CD4-positive, alpha-beta T cell treated with Interleukin-12 subunit alpha and Interleukin-12 subunit beta, for 1 hour (primary cell): ENCODE data around the gene SETD4.
"Not testable (repeated sequence)": the region's sequence is repeated elsewhere in the genome, so short reads cannot be mapped to it uniquely, and the experiment has no call there.

ENCODE experiments used
- DNase-seq: peaks from one replicate; pipeline ENCODE4 v3.0.0-alpha.2; 2020

Gene SETD4

GRCh38 chr21:36060159-36060921 is at the start of gene SETD4:
SETD4 (minus strand) TSS chr21:36060526; CDS start chr21:36058888, 1,638 bp downstream.
- peak; percentile 92 for DNase-seq

- no peak for DNase-seq
Measured at GRCh38 chr21:36109868-36110267, 49.5 kb upstream of the SETD4 start.

- DNase-seq, result no peak
Measured at GRCh38 chr21:36105327-36105842, 45.1 kb upstream of the SETD4 start.

- peak; percentile 45 for DNase-seq
Measured at GRCh38 chr21:36104317-36105300, 44.3 kb upstream of the SETD4 start.

- DNase-seq, result no peak
Measured at GRCh38 chr21:36103434-36103833, 43.1 kb upstream of the SETD4 start.

- DNase-seq, result no peak
Measured at GRCh38 chr21:36100971-36101641, 40.8 kb upstream of the SETD4 start.

- DNase-seq, result not testable (repeated sequence)
Measured at GRCh38 chr21:36099695-36100211, 39.4 kb upstream of the SETD4 start.

GRCh38 chr21:36099000-36099399 is 38.7 kb upstream of the SETD4 start:
- DNase-seq, result no peak

GRCh38 chr21:36098182-36098532 is 37.8 kb upstream of the SETD4 start:
- DNase-seq, result no peak

GRCh38 chr21:36097427-36098181 is 37.3 kb upstream of the SETD4 start:
- DNase-seq, result no peak

GRCh38 chr21:36096398-36097290 is 36.3 kb upstream of the SETD4 start:
- no peak for DNase-seq

GRCh38 chr21:36093512-36093911 is 33.2 kb upstream of the SETD4 start:
- DNase-seq, result no peak

GRCh38 chr21:36092681-36093080 is 32.4 kb upstream of the SETD4 start:
- DNase-seq, result no peak

- no peak for DNase-seq
Measured at GRCh38 chr21:36089946-36090345, 29.6 kb upstream of the SETD4 start.

- no peak for DNase-seq
Measured at GRCh38 chr21:36087362-36088138, 27.2 kb upstream of the SETD4 start.

GRCh38 chr21:36082237-36082664 is 21.9 kb upstream of the SETD4 start:
- DNase-seq, result no peak

- no peak for DNase-seq
Measured at GRCh38 chr21:36080386-36080785, 20.1 kb upstream of the SETD4 start.

- no peak for DNase-seq
Measured at GRCh38 chr21:36079671-36080070, 19.3 kb upstream of the SETD4 start.

GRCh38 chr21:36079010-36079649 is 18.8 kb upstream of the SETD4 start:
- peak; percentile 43 for DNase-seq

- DNase-seq, result no peak
Measured at GRCh38 chr21:36077758-36078157, 17.4 kb upstream of the SETD4 start.
